Central memory CD4-positive, alpha-beta T cell (primary cell): ENCODE data around the gene RPS6KC1.
"Not testable (repeated sequence)": the region's sequence is repeated elsewhere in the genome, so short reads cannot be mapped to it uniquely, and the experiment has no call there.

Experiments
- DNase-seq: peaks from one replicate; pipeline ENCODE4 v3.0.0; 2022

Gene RPS6KC1

DNA sequence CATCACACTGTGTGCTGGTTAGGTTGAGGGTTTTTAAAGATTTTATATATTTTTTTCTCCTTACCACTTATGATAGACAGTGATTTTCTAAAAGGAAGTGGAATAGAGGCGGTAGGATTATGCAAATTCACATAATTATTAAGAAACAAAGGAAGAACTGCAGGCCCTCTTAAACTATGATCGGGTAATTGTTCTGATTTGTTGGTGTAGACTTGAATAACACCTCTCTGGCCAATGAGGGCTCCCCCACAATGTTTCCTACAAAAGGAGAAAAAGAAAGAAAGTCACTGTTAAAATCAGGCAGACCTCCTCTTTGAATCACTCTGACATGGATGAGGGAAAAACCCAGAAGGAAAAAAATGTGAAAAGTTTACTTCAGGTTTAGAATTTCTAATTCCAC, 241.6 kb downstream of the RPS6KC1 start:
- no peak for DNase-seq

DNA sequence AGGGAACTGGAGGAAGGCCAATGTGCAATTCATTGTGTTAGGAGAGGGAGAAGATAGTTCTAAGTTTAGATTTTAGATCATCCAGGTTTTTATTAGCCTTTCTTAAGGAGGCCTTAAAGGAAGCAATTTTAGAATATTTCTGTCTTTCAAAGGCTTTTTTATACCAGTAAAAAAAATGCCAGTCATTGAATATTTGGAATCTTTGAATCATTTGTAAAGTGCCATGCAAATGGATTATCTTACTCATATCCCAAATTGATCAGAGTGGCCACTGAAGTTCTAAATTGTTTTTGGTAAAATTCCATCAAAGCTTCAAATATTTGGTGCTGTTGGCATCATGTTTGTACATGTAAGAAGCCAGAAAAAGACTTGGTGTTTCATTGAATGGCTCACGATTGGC, 244.8 kb downstream of the RPS6KC1 start:
- no peak for DNase-seq

DNA sequence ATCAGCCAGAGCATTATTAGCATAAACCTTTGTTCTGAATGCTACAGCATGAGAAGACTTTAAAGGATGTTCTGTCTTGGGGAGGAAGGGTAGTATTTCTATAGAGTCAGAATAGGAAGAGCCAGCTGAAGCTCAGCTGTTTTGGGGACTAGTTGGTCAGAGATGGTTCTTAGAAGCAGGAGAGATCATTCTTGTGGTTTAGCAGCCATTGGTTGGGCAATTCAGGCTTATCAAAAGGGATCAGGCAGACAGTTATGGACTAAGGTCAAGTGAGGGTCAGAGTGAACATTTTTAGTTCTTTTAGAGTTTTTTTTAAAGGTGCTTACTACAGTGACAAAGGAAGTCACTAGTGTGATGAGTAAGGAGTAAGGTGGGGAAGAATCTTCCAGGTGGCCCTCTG, 245.5 kb downstream of the RPS6KC1 start:
- DNase-seq: no peak

DNA sequence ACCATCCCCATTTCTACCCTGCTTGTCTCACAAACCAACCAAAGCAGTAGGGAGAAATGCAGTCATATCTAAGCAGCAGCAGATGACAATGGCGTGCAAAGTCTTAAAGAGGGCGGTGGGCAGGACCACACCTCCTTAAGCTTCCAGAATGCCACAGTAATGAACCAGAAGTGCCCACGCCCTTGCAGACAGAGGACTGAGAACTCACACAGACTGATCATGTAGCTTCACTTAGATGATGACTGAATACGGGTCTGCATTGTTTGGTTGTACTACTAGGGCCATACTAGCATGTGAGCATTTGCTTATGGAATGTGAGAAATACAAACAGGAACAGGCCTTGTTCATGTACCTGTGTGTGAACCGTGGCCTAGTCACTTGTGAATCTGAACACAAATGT, 246.0 kb downstream of the RPS6KC1 start:
- no peak for DNase-seq

DNA sequence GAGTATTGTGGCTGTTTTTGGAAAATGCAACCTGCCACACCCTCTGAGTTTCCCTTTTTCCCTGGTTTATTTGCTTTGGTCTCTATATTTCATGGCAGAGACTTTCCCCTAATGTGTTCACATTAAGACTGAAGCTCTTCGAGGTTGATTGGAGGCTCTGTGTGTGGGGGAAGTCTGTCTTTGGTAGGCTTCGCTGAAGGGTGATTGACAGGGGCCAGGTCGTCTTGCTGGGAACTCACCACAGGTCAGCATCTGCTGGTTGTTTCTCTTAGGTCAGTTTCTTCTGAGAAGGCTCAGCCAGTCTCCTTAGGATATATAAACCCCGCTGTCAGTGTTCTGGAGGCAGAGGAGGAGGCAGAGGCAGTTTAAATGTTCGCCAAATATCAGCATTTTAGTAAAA, 249.4 kb downstream of the RPS6KC1 start:
- DNase-seq: no peak

DNA sequence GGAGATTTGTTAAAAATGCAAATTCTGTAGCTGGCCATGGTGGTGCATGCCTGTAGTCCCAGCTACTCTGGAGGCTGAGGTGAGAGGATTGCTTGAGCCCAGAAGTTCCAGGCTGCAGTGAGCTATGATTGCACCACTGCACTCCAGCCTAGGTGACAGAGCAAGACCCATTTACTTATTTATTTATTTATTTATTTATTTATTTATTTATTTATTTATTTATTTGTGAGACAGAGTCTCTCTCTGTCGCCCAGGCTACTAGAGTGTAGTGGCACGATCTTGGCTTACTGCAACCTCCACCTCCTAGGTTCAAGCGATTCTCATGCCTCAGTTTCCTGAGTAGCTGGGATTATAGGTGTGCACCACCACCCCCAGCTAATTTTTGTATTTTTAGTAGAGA, 250.5 kb downstream of the RPS6KC1 start:
- DNase-seq: not testable (repeated sequence)

DNA sequence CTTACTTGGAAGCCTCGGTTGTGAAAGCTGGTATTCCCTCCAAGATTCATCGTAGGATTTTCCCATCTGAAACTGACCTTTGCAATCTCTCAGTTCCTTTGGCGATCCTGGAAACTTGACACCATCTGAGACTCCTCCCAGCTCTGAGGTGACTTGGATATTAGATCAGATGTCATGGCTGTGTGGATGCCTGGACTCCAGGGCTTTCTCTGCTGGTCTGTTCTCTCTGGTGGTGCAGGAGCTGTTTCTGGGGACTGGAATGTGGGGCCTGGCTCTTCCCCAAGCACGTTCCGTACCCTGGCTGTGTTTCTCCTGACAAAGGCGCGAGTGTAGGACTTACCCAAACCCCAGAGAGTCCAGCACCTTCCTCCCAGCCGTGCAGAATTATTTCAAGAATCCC, 252.2 kb downstream of the RPS6KC1 start:
- DNase-seq: no peak

DNA sequence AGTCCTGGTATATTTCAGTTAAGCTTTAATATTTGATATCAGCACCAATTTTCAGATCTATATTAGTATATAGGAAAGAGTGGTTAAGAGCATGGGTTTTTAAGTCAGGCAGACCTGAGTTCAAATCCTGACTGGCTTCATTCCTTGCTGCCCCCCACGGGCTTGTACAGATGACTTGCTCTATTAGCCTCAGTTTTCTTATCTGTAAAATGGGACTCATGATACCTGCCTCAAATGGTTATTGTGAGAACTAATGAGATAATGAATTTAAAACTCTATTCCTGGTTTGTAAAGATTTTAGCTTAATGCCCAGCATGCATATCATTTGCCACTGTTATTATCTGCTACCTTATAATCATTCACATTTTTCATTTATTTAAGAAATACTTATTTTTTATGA, 264.5 kb downstream of the RPS6KC1 start:
- no peak for DNase-seq

DNA sequence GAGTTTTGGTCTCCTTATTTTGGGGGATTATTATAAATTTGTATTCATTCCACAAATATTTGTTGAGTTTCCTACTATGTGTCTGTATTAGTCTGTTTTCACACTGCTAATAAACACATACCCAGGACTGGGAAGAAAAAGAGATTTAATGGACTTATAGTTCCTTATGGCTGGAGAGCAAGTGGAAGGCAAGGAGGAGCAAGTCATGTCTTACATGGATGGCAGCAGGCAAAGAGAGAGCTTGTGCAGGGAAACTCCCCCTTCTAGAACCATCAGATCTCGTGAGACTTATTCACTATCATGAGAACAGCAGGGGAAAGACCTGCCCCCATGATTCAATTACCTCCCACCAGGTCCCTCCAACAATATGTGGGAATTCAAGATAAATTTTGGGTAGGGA, 267.4 kb downstream of the RPS6KC1 start:
- not testable (repeated sequence) for DNase-seq

DNA sequence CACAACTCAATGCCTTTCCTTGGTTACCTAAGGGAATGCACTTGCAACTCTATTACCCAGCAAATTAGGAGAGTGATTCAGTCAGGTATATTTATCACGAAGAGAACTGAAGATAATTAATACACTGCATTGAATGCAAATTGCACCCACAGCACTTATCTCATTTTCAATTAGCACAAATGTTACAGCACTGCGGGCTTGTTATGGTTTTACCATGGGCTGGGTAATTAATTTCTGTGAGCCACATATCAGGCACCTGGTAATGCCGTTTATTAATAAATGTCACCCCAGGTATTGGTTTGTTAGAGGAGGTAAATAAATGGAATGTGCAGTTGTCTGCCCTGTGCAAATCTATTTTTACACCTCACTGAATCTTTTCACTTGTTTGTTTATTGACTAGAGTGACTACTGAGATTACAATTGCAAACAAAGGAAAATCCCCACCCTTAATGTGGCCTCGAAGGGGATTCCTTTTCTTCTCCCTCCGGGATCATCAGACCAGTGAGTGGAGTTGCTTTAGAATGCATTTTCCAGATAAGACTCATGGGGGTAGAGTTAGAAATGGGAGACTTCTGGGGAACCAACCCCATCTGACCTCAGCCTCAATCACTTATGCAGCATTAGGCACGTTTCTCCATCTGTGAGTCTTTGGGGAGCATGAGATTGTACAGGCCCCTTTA, 269.3 kb downstream of the RPS6KC1 start:
- DNase-seq: no peak
